Activated CD4-positive, alpha-beta memory T cell treated with anti-CD3 and anti-CD28 coated beads for 36 hours (primary cell): ENCODE measurements around the gene TMCC3. TPM values are rescaled to one million over a fixed set of nuclear protein-coding genes. Genes with fewer than 3 reads are reported as not detected.
"Not testable (repeated sequence)": the region's sequence is repeated elsewhere in the genome, so short reads cannot be mapped to it uniquely, and the experiment has no call there.

Source experiments
- CTCF ChIA-PET: fragments of 350-600 bp; sonication (Branson Sonifier 250); formaldehyde crosslinking; loops from one replicate; lab custom pipeline; 2021; ENCODE audit warnings: antibody characterized with exemption, inconsistent platforms; lab: Charles Lee
- POLR2A ChIA-PET: fragments of 350-600 bp; sonication (Branson Sonifier 250); formaldehyde crosslinking; loops from one replicate; lab custom pipeline; 2021; ENCODE audit warnings: antibody characterized with exemption; lab: Charles Lee
- DNase-seq: peaks from one replicate; pipeline ENCODE4 v3.0.0-alpha.2; 2020
- H3K27ac Mint-ChIP-seq: one replicate; pipeline ENCODE4 v1.8.0; 2021; ENCODE audit warnings: mixed read lengths
- H3K27me3 Mint-ChIP-seq: one replicate; pipeline ENCODE4 v1.8.0; 2021; ENCODE audit warnings: mixed read lengths
- H3K36me3 Mint-ChIP-seq: one replicate; pipeline ENCODE4 v1.8.0; 2021; ENCODE audit warnings: mixed read lengths
- H3K4me1 Mint-ChIP-seq: one replicate; pipeline ENCODE4 v1.8.0; 2021; ENCODE audit warnings: low read depth, mixed read lengths
- H3K4me3 Mint-ChIP-seq: one replicate; pipeline ENCODE4 v1.8.0; 2021; ENCODE audit warnings: mild to moderate bottlenecking, mixed read lengths
- H3K9me3 Mint-ChIP-seq: one replicate; pipeline ENCODE4 v1.8.0; 2021; ENCODE audit warnings: mixed read lengths
- intact Hi-C: fragments of 100-400 bp; cut with micrococcal nuclease; formaldehyde crosslinking; loops from one replicate; pipeline ENCODE4 v1.15.1; 2023
- total RNA-seq, 2 experiments: library from RNA; stranded (reverse); gene quantifications; one replicate each; pipeline ENCODE4 v1.2.3, GENCODE V29; 2021

The TMCC3 gene, protein sequence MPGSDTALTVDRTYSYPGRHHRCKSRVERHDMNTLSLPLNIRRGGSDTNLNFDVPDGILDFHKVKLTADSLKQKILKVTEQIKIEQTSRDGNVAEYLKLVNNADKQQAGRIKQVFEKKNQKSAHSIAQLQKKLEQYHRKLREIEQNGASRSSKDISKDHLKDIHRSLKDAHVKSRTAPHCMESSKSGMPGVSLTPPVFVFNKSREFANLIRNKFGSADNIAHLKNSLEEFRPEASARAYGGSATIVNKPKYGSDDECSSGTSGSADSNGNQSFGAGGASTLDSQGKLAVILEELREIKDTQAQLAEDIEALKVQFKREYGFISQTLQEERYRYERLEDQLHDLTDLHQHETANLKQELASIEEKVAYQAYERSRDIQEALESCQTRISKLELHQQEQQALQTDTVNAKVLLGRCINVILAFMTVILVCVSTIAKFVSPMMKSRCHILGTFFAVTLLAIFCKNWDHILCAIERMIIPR
- under 1 TPM; 0.36 to 0.43 TPM for total RNA-seq

DNA sequence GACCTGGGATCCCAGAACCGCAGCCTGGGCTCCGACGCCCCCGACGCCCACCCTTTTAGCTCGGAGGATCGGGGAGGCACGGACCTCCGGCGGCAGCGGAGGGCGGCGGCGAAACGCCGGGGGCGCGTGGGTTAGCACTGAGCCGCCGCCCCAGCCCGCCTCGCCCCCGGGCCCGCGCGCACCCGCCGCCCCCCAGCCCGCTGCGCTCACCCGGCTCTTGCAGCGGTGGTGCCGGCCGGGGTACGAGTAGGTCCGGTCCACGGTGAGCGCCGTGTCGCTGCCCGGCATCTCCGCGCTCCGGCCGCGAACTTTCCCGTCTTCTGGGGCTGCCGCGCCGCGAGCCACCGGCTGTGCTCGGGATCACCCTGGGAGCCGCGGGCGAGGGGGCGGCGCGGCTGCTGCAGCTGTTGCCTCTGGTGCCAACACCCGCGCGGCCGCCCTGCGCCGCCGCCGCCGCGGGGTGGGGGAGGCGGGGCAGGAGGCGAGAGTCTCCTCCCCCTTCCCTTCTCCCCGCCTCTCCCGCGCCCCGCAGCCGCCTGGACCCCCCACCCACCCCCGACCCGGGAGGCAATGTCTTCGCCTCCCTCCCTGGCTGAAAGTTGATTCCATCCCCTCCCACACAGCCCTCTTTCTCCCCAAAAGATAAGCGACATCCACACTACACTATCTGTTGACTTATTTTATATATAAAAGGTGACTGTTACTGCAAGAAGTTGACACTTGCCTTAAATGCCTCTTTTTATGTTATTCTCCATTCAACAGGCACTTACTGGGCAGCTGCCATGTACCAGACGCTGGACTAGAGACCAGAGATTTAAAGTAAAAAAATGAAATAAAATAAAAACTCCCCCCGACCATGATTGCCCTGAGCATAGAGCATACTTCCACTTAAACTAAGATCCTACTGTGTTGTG lies at the start of gene TMCC3:
Gene TMCC3, minus strand, starts transcription at position 415 of the 914 bp plus-strand sequence. Its CDS starts 127 bp downstream, at position 288.
- POLR2A ChIA-PET: no interaction called here
- Mint-ChIP-seq H3K4me1 (peaks cover 8% of the 10 kb centered on the region), H3K27me3 (peaks cover 52% of the 10 kb centered on the region), H3K4me3 (peak within 1 kb of the TSS; percentile 65), H3K27ac (no peak within 1 kb of the TSS), H3K9me3 (no peaks in the 10 kb centered on the region), H3K36me3 (no peaks in the 10 kb centered on the region)
- CTCF ChIA-PET: no interaction called here
- intact Hi-C loops: no loop called here
- peak; percentile 24 for DNase-seq

DNA sequence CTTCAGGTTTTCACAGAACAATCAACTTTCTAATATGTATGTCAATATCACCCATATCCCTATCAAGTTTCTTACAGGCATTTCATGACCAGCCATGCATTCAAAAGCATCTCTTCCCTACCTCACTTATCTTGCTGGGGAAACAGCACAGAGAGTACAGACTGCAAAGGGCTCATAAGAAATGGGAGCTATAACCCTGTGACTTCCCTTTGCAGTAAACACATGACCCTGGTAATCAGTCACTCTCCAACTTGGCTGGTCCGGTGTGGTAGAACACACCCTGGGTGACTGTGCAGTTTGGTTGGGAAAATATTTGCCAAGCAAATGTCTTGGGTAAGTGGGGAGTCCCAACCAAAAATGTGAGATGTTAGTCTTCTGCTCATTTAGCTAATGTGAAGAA lies 49.4 kb upstream of the TMCC3 start:
- Mint-ChIP-seq H3K27me3 (peaks cover 3% of the 10 kb centered on the region), H3K9me3 (no peaks in the 10 kb centered on the region), H3K4me3 (no peak overlapping the region), H3K36me3 (no peaks in the 10 kb centered on the region), H3K4me1 (no peaks in the 10 kb centered on the region), H3K27ac (no peak overlapping the region)
- POLR2A ChIA-PET: no interaction called here
- CTCF ChIA-PET: no interaction called here
- intact Hi-C loops: no loop called here
- DNase-seq: no peak

DNA sequence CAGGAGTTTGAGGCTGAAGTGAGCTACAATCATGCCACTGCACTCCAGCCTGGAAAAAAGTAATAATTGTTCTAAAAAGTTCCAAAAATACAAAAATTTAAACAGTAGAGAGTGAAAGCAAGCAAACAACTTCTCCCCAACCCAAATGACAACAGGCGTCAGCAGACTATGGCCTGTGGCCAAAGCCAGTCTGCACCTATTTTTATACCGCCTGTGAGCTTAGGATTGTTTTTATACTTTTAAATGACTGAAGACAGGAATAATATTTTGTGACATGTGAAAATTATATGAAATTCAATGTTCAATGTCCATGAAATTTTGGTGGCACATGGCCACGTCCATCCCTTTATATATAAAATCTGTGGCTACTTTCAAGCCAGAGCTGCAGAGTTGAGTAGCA lies 48.2 kb upstream of the TMCC3 start:
- DNase-seq: no peak
- H3K4me3 Mint-ChIP-seq: no peak overlapping the region
- no peak overlapping the region for H3K27ac Mint-ChIP-seq
- no peaks in the 10 kb centered on the region for H3K36me3 Mint-ChIP-seq
- peaks cover 3% of the 10 kb centered on the region for H3K27me3 Mint-ChIP-seq
- ChIA-PET POLR2A (no interaction called here), CTCF (interaction anchor here (0.6 to 0.7 kb wide), 2 partner anchors 17 to 83 kb away, joined by 3 to 4 read pairs; no protein-coding TSS in a partner anchor)
- H3K9me3 Mint-ChIP-seq: no peaks in the 10 kb centered on the region
- H3K4me1 Mint-ChIP-seq: no peaks in the 10 kb centered on the region
- intact Hi-C loops: no loop called here

DNA sequence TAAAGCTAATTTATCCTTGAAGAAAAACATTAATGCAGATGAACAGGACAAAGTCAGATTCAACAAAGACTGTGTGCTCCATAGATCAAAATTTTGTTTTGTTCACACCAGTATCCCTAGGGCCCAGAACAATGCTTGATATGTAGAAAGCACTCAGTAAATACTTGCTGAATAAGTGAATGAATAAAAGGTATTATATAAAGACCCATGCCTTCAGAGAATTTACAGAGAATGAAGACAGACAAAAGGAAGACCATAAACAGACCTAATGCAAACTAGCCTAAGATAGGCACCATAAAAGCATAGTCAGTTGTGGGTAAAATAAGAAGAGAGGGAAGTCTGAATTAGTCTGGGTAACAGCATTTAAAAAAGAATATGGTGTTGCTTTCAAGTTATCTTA lies 47.3 kb upstream of the TMCC3 start:
- no peaks in the 10 kb centered on the region for H3K36me3 Mint-ChIP-seq
- peaks cover 6% of the 10 kb centered on the region for H3K27me3 Mint-ChIP-seq
- no peaks in the 10 kb centered on the region for H3K9me3 Mint-ChIP-seq
- intact Hi-C loops: no loop called here
- ChIA-PET CTCF (no interaction called here), POLR2A (no interaction called here)
- no peak for DNase-seq
- H3K27ac Mint-ChIP-seq: no peak overlapping the region
- no peak overlapping the region for H3K4me3 Mint-ChIP-seq
- no peaks in the 10 kb centered on the region for H3K4me1 Mint-ChIP-seq

DNA sequence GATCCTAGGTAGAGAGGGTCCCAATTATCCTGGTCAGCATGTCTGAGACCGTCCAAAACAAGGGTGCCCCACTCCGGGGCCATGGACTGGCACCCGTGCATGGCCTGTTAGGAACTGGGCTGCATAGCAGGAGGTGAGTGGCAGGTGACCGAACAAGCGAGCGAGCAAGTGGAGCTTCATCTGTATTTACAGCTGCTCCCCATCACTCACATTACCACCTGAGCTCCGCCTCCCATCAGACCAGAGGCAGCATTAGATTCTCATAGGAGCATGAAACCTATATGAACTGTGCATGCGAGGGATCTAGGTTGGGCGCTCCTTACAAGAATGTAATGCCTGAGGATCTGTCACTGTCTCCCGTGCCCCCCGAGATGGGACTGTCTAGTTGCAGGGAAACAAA lies 44.4 kb upstream of the TMCC3 start:
- no peak overlapping the region for H3K4me3 Mint-ChIP-seq
- intact Hi-C loops: no loop called here
- H3K4me1 Mint-ChIP-seq: peaks cover 2% of the 10 kb centered on the region
- no peaks in the 10 kb centered on the region for H3K36me3 Mint-ChIP-seq
- POLR2A ChIA-PET: no interaction called here
- CTCF ChIA-PET: interaction anchor here (1.4 kb wide), 1 partner anchor 91 kb away, joined by 3 read pairs; no protein-coding TSS in a partner anchor
- no peak for DNase-seq
- H3K9me3 Mint-ChIP-seq: no peaks in the 10 kb centered on the region
- peaks cover 2% of the 10 kb centered on the region for H3K27me3 Mint-ChIP-seq
- H3K27ac Mint-ChIP-seq: no peak overlapping the region

DNA sequence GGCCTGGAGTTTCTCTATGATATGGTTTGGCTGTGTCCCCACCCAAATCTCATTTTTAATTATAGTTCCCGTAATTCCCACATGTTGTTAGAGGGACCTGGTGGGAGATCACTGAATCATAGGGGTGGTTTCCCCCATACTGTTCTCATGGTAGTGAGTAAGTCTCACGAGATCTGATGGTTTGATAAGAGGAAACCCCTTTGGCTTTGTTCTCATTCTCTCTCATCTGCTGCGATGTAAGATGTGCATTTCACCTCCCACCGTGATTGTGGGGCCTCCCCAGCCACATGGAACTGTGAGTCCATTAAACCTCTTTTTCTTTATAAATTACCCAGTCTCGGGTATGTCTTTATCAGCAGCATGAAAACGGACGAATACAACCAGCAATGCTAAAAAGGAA lies 42.5 kb upstream of the TMCC3 start:
- DNase-seq, intact Hi-C loops, H3K36me3 Mint-ChIP-seq, CTCF ChIA-PET, H3K4me3 Mint-ChIP-seq, H3K9me3 Mint-ChIP-seq, H3K27ac Mint-ChIP-seq, H3K27me3 Mint-ChIP-seq, H3K4me1 Mint-ChIP-seq, POLR2A ChIA-PET: not testable (repeated sequence)

DNA sequence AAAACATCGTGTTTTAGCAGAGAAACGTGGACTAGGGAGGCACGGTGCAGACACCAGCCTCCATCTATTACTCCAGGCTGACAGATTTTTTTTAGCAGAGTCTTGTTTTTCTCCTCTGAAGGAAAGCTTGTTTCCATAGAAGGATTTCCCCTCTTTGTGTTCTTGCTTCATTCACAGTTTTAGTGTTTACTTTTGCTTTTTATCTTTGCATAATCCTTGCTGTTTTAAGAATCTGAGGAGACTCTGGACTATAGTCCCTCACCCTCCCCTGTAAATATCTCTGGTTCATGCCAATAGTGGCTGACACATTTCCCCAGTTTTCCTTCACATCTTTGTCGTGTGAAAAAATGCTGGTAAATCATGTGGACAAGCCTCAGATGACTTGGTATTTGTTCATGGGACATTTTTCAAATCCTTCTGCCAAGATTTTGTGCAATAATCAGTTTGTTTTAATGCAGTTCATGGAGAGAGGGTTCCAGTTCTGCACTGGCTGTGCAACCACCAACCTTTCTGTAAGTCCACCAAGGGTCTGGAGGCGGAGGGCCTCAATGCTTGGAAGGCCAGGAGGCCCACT lies 39.9 kb upstream of the TMCC3 start:
- H3K4me1 Mint-ChIP-seq: peaks cover 2% of the 10 kb centered on the region
- no peaks in the 10 kb centered on the region for H3K9me3 Mint-ChIP-seq
- no peak overlapping the region for H3K27ac Mint-ChIP-seq
- no peak for DNase-seq
- ChIA-PET CTCF (no interaction called here), POLR2A (no interaction called here)
- H3K36me3 Mint-ChIP-seq: no peaks in the 10 kb centered on the region
- peaks cover 5% of the 10 kb centered on the region for H3K27me3 Mint-ChIP-seq
- no peak overlapping the region for H3K4me3 Mint-ChIP-seq
- intact Hi-C loops: no loop called here

DNA sequence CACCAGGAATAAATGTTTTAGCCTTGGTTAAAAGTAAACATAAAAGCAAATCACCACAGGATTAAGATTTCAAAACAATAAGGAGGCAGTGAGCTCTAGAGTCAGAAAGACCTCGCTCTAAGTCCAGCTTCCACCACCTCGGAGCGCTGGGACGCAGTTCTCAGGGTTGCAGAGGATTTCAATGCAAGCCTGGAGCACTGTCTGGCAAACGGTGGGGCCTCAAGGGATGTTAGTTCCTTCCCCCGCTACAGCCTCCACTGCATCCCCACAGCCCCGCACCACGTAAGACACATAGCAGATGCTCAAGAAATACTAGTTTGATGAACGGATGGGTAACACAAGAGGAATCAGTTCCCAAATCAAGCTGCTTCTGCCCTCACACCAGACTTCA lies 39.3 kb upstream of the TMCC3 start:
- intact Hi-C loops: loop anchor here (5.0 kb wide), 1 partner anchor 47 kb away; no protein-coding TSS in a partner anchor
- CTCF ChIA-PET: interaction anchor here (0.8 kb wide), 1 partner anchor 21 kb away, joined by 3 read pairs; no protein-coding TSS in a partner anchor
- no peaks in the 10 kb centered on the region for H3K36me3 Mint-ChIP-seq

DNA sequence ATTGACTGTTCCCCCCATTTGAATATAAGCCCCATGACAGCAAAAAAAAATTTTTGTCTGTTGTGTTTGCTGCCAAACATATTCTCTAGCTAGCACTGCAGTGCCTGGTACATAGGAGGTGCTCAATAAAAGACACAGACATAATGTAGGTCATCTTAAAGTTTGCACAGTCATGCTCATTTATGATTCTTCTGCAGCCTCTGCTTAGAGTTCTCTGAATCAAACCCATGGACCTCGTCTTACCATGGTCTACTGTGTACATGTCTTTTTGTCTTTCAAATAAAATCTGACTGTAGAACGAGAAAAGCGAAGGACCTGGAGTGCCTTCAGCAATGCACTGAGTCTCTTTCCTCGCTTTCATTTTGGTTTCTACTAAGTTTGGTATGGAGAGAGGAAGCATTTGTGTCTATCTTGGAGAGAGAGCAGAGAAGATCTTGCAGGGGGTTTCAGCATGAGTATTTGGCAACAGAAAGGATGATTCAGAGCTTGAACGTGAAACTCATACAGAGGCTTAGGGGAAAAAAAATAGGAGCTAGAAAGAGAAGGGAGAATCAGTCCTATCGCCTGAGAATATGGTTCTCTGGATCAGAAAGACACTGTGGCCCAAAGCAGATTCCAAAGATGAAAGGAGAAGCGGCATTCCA lies 38.8 kb upstream of the TMCC3 start:
- peaks cover 5% of the 10 kb centered on the region for H3K27me3 Mint-ChIP-seq
- intact Hi-C loops: loop anchor here (5.0 kb wide), 1 partner anchor 47 kb away; no protein-coding TSS in a partner anchor
- ChIA-PET CTCF (interaction anchor here (0.8 kb wide), 1 partner anchor 22 kb away, joined by 3 read pairs; no protein-coding TSS in a partner anchor), POLR2A (no interaction called here)
- H3K27ac Mint-ChIP-seq: no peak overlapping the region
- H3K4me1 Mint-ChIP-seq: peaks cover 2% of the 10 kb centered on the region
- no peaks in the 10 kb centered on the region for H3K36me3 Mint-ChIP-seq
- H3K9me3 Mint-ChIP-seq: no peaks in the 10 kb centered on the region
- no peak overlapping the region for H3K4me3 Mint-ChIP-seq
- no peak for DNase-seq

More for the DNA sequence above, 39.3 kb upstream of the TMCC3 start:
- no peaks in the 10 kb centered on the region for H3K9me3 Mint-ChIP-seq
- peaks cover 5% of the 10 kb centered on the region for H3K27me3 Mint-ChIP-seq
- H3K4me3 Mint-ChIP-seq: no peak overlapping the region
- H3K4me1 Mint-ChIP-seq: peaks cover 2% of the 10 kb centered on the region
- DNase-seq: no peak
- POLR2A ChIA-PET: no interaction called here
- H3K27ac Mint-ChIP-seq: no peak overlapping the region

DNA sequence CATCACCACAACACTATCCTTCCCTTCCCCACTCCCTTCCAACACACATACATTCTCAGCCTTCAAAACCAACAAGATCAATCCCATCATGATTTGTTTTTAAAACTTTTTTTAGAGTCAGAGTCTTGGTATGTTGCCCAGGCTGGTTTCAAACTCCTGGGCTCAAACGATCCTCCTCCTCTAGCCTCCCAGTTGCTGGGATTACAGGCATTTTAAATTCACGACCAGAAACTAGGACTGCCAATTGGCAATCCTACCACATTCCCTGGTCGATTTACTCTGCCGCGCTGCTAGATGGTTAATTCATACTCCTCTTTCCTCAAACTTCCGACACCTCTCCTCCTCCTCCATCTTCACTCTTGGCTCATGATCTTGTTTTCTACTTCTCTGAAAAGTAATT lies 37.5 kb upstream of the TMCC3 start:
- CTCF ChIA-PET: no interaction called here

DNA sequence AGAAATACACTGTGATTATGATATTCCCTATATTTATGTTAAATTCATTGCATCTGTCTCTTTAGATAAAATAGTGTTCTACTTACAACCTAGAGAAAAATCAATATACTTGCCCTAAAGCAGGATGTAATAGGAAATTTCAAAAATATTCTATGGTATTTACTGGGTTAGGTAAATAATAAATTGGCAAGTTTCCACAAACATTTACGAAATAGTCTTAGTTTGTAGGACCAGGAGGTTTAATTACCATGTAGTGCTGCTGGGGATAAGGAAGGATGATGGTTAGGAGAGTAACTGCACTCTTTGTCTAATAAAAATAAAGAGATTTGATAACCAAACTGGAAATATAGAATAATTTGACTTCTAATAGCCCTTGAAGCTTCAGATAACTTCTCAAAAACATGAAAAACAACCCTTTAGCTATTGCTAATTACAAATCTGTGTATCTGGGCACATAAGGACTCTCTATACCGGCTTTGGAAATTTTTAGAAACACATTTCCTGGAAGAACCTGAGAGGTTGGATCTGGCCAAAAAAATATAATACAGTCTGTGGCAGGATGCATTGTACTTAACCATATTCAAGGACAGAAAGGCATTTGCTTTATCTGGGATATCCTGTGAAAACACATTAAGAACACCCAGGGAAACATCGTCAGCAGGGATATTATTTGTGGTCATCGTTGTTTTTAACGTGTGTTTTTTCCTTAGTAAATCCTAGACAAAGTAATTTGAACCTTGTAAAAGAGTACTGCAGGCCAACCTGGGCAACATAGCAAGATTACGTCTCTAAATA lies 36.7 kb upstream of the TMCC3 start:
- Mint-ChIP-seq H3K9me3 (no peaks in the 10 kb centered on the region), H3K4me3 (no peak overlapping the region), H3K27me3 (peaks cover 2% of the 10 kb centered on the region), H3K4me1 (peaks cover 2% of the 10 kb centered on the region), H3K27ac (no peak overlapping the region), H3K36me3 (no peaks in the 10 kb centered on the region)
- POLR2A ChIA-PET: no interaction called here
- CTCF ChIA-PET: no interaction called here
- intact Hi-C loops: loop anchor here (5.0 kb wide), 1 partner anchor 45 kb away; no protein-coding TSS in a partner anchor
- DNase-seq: no peak

More for the DNA sequence above, 37.5 kb upstream of the TMCC3 start:
- POLR2A ChIA-PET: no interaction called here
- no peak for DNase-seq
- Mint-ChIP-seq H3K36me3 (no peaks in the 10 kb centered on the region), H3K27me3 (peaks cover 2% of the 10 kb centered on the region), H3K9me3 (no peaks in the 10 kb centered on the region), H3K4me1 (peaks cover 2% of the 10 kb centered on the region), H3K27ac (no peak overlapping the region), H3K4me3 (no peak overlapping the region)
- intact Hi-C loops: loop anchor here (5.0 kb wide), 1 partner anchor 46 kb away; no protein-coding TSS in a partner anchor
